ENCODE data around the gene C5orf63.

DNA sequence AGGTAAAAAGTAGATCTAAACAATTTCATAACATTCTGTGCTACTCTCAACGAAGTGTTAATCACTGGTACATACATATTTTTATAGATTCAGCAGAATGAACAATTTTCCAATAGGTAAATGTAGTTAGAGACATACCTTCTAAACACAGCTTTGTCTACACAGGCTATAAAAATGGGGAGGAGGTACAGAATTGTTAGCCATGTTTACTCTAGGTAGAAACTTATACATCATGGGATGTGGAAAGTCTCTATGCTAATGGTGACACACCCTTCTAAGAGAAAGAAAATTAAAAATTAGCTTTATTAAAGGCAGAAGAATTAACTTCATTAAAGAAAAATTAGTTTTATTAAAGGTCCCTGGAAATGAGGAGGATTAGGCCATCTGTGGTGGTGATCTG lies 11.8 kb downstream of the C5orf63 start:
- TF ChIP-seq, protein P1, sequence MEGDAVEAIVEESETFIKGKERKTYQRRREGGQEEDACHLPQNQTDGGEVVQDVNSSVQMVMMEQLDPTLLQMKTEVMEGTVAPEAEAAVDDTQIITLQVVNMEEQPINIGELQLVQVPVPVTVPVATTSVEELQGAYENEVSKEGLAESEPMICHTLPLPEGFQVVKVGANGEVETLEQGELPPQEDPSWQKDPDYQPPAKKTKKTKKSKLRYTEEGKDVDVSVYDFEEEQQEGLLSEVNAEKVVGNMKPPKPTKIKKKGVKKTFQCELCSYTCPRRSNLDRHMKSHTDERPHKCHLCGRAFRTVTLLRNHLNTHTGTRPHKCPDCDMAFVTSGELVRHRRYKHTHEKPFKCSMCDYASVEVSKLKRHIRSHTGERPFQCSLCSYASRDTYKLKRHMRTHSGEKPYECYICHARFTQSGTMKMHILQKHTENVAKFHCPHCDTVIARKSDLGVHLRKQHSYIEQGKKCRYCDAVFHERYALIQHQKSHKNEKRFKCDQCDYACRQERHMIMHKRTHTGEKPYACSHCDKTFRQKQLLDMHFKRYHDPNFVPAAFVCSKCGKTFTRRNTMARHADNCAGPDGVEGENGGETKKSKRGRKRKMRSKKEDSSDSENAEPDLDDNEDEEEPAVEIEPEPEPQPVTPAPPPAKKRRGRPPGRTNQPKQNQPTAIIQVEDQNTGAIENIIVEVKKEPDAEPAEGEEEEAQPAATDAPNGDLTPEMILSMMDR (IDR thresholded peaks at IDR 0.05; ENCODE audit: low read depth, low read length, poor library complexity, severe bottlenecking), result no peak
- TF ChIP-seq EZH2phosphoT487 (IDR thresholded peaks at IDR 0.05; ENCODE audit: borderline replicate concordance, low read length), result no peak
